Erythroblast (primary cell): Measurements from ENCODE around the gene ASPHD2.

Source experiments
- GATA1 ChIP-seq: IDR thresholded peaks from 2 replicates; pipeline ENCODE4 v1.6.1; 2011; ENCODE audit warnings: low read depth, mild to moderate bottlenecking, control low read depth, low read length, moderate library complexity
- POLR2A ChIP-seq: IDR thresholded peaks from 2 replicates; pipeline ENCODE4 v1.6.1; 2011; ENCODE audit warnings: mild to moderate bottlenecking, low read length

- TF ChIP-seq POLR2A, result no peak
- TF ChIP-seq GATA1, result no peak
Measured at GRCh38 chr22:26474682-26475081, 45.6 kb downstream of the ASPHD2 start.
